HepG2 (cell line): ENCODE results near the gene STOM. TPM values are rescaled to one million over a fixed set of nuclear protein-coding genes. Genes with fewer than 3 reads are reported as not detected.

Experiments used
- ARNT2 ChIP-seq: sonication (generic); formaldehyde crosslinking; IDR thresholded peaks from 2 replicates; pipeline ENCODE4 v1.8.0; 2022; ENCODE audit warnings: mild to moderate bottlenecking, low read depth, missing genetic modification reagents, moderate library complexity
- DMTF1 ChIP-seq: sonication (generic); formaldehyde crosslinking; IDR thresholded peaks from 2 replicates; pipeline ENCODE4 v1.4.0; 2020; ENCODE audit warnings: mild to moderate bottlenecking, missing genetic modification reagents
- GMEB2 ChIP-seq: IDR thresholded peaks from 2 replicates; pipeline ENCODE4 v1.6.1; 2016; ENCODE audit warnings: missing biosample characterization, missing genetic modification reagents, low read depth
- MTA1 ChIP-seq: sonication (generic); formaldehyde crosslinking; IDR thresholded peaks from 2 replicates; pipeline ENCODE4 v1.4.0; 2020; ENCODE audit warnings: missing genetic modification reagents, mild to moderate bottlenecking, borderline replicate concordance
- PATZ1 ChIP-seq: sonication (generic); formaldehyde crosslinking; IDR thresholded peaks from 2 replicates; pipeline ENCODE4 v1.4.0; 2020; ENCODE audit warnings: missing genetic modification reagents
- REPIN1 ChIP-seq: sonication (generic); formaldehyde crosslinking; IDR thresholded peaks from 2 replicates; pipeline ENCODE4 v1.8.0; 2022; ENCODE audit warnings: missing genetic modification reagents, low read depth, mild to moderate bottlenecking, borderline replicate concordance
- SIX4 ChIP-seq: sonication (generic); formaldehyde crosslinking; IDR thresholded peaks from 2 replicates; pipeline ENCODE4 v1.4.0; 2020; ENCODE audit warnings: missing genetic modification reagents
- SRSF9 ChIP-seq: fragments of 200-400 bp; formaldehyde crosslinking; IDR thresholded peaks from 2 replicates; pipeline ENCODE4 v1.6.1; 2018; ENCODE audit warnings: borderline replicate concordance, mild to moderate bottlenecking, low read depth, low read length; ENCODE audit not compliant: insufficient read depth, poor library complexity, severe bottlenecking
- TBX3 ChIP-seq: fragments of 450-650 bp; IDR thresholded peaks from 2 replicates; pipeline ENCODE4 v1.6.1; 2017; ENCODE audit warnings: antibody characterized with exemption, mild to moderate bottlenecking, inconsistent platforms, borderline replicate concordance
- ZBTB33 ChIP-seq: sonication (generic); formaldehyde crosslinking; IDR thresholded peaks from 2 replicates; pipeline ENCODE4 v1.4.0; 2020; ENCODE audit warnings: missing genetic modification reagents
- ZNF333 ChIP-seq: sonication (generic); formaldehyde crosslinking; IDR thresholded peaks from 2 replicates; pipeline ENCODE4 v1.4.0; 2020; ENCODE audit warnings: mild to moderate bottlenecking, missing genetic modification reagents, borderline replicate concordance
- ZNF557 ChIP-seq: sonication (generic); formaldehyde crosslinking; IDR thresholded peaks from 2 replicates; pipeline ENCODE4 v1.4.0; 2020; ENCODE audit warnings: missing genetic modification reagents
- ZNF570 ChIP-seq: sonication (generic); formaldehyde crosslinking; IDR thresholded peaks from 2 replicates; pipeline ENCODE4 v1.4.0; 2020; ENCODE audit warnings: mild to moderate bottlenecking, missing genetic modification reagents, borderline replicate concordance
- ZNF629 ChIP-seq: sonication (generic); formaldehyde crosslinking; conservative IDR thresholded peaks from 2 replicates; pipeline ENCODE4 v1.5.0; 2020; ENCODE audit warnings: missing genetic modification reagents
- ZNF773 ChIP-seq: sonication (generic); formaldehyde crosslinking; IDR thresholded peaks from 2 replicates; pipeline ENCODE4 v1.4.0; 2020; ENCODE audit warnings: missing genetic modification reagents, borderline replicate concordance
- polyA plus RNA-seq, 8 experiments: library from polyadenylated mRNA; depleted of rRNA in 3 of 8; stranded (reverse) in 7 of 8; unstranded in 1 of 8; fragments of >200 nt; fragmentation: Illumina TruSeq in 4 of 8; extraction: Trizol in 4 of 8; gene quantifications; 2 replicates each; pipeline versions ENCODE4 v1.2.1 to v1.2.3, GENCODE V29; 2011 to 2016; ENCODE audit warnings: low read depth in 4 of 8, missing spikeins in 1 of 8, mixed read lengths in 1 of 8; ENCODE audit not compliant: insufficient read depth in 1 of 8
- total RNA-seq, 5 experiments: library from RNA; depleted of rRNA; stranded (reverse); fragments of >200 nt; fragmentation: Illumina TruSeq; extraction: Trizol; gene quantifications; 2 replicates each; pipeline ENCODE4 v1.2.3, GENCODE V29; 2016; ENCODE audit warnings: low read depth in 1 of 5
- TF ChIP-seq, protein P1 (sequence below): IDR thresholded peaks from 2 replicates; pipeline ENCODE4 v1.6.1; 2018; ENCODE audit warnings: missing genetic modification reagents, mild to moderate bottlenecking, missing compliant biosample characterization
- TF ChIP-seq, protein P2 (sequence below): sonication (generic); formaldehyde crosslinking; IDR thresholded peaks from 2 replicates; pipeline ENCODE4 v1.4.0; 2020; ENCODE audit warnings: mild to moderate bottlenecking, low read depth, missing genetic modification reagents

The STOM gene
- total and polyA plus RNA-seq, 2 of the 13 experiments (the other 11 are each of a cell fraction or from before 2014, with no cell fraction given) = 43.6 to 165 TPM

DNA sequence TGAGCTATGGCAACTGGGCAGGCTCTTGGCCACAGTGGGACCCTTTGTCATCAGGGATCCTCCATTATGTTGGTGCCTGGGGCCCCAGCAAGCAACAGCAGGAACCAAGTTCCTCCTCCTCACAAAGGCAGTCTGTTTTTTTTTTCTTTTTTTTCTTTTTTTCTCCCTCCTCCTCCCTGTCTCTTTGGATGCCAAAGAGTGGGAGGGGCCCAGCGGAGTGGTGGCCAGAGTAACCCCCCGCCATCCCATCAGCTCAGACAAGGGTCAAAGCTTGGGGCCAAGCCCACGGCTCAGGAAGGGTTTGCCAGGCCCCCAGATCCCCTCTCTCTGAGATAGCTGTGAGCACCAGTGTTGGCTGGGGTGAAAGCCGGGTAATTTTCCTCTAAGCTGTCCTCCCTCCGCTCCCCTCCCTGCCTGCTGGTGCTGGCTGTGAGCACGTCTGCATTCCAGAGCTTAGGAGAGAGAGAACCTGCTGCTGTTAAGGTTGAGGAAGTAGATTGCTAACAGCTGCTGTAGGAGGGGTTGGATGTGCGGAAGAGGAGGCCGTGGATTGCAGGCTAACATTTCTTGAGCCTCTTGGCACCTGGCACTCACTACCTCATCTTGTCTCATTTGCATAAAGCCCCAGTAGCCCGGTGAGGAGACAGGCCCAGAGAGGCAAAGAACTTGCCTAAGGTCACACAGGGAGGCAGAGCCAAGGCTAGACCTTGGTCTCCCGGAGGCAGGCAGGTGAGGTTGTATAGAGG lies 80.9 kb downstream of the STOM start (continued):
- TF ChIP-seq ZNF570 (CRISPR knock-in tag) (no peak), GMEB2 (CRISPR knock-in tag) (no peak), REPIN1 (CRISPR knock-in tag) (no peak), ZNF629 (CRISPR knock-in tag) (0 out of 2 replicates have a peak, but pooled peaks have one; percentile 9), DMTF1 (CRISPR knock-in tag) (no peak), SRSF9 (no peak), ZNF333 (CRISPR knock-in tag) (no peak), ZNF773 (CRISPR knock-in tag) (no peak), SIX4 (CRISPR knock-in tag) (no peak), TBX3 (no peak), ZBTB33 (CRISPR knock-in tag) (no peak), ZNF557 (CRISPR knock-in tag) (no peak), MTA1 (CRISPR knock-in tag) (peak; percentile 77), PATZ1 (peak; percentile 90), ARNT2 (CRISPR knock-in tag) (no peak)
- TF ChIP-seq, protein P1, sequence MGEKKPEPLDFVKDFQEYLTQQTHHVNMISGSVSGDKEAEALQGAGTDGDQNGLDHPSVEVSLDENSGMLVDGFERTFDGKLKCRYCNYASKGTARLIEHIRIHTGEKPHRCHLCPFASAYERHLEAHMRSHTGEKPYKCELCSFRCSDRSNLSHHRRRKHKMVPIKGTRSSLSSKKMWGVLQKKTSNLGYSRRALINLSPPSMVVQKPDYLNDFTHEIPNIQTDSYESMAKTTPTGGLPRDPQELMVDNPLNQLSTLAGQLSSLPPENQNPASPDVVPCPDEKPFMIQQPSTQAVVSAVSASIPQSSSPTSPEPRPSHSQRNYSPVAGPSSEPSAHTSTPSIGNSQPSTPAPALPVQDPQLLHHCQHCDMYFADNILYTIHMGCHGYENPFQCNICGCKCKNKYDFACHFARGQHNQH (CRISPR knock-in tag) = peak; percentile 68; the same call in 1 of the 2 replicates
- TF ChIP-seq, protein P2, sequence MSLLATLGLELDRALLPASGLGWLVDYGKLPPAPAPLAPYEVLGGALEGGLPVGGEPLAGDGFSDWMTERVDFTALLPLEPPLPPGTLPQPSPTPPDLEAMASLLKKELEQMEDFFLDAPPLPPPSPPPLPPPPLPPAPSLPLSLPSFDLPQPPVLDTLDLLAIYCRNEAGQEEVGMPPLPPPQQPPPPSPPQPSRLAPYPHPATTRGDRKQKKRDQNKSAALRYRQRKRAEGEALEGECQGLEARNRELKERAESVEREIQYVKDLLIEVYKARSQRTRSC = no peak
